Measurements from ENCODE around the gene PRKCE. TPM values are rescaled to one million over a fixed set of nuclear protein-coding genes. Genes with fewer than 3 reads are reported as not detected.

The PRKCE gene
- total RNA-seq, 1 donor = 12.5 TPM

- TF ChIP-seq CTCF (IDR thresholded peaks at IDR 0.05; ENCODE audit: insufficient read depth, low read length) = no peak
- DNase-seq (ENCODE audit: low read depth) = peak; percentile 29
- peak overlapping the region; percentile 89 for H3K4me3 ChIP-seq (ENCODE audit: low read depth, low read length)
Observed at GRCh38 chr2:45654250-45654649, 2.8 kb downstream of the PRKCE start.

- DNase-seq (ENCODE audit: low read depth) = no peak
- no peak for TF ChIP-seq CTCF (IDR thresholded peaks at IDR 0.05; ENCODE audit: insufficient read depth, low read length)
- no peak overlapping the region for H3K4me3 ChIP-seq (ENCODE audit: low read depth, low read length)
Observed at GRCh38 chr2:45661828-45662227, 10.4 kb downstream of the PRKCE start.

GRCh38 chr2:45664635-45665261, 13.3 kb downstream of the PRKCE start:
- no peak for TF ChIP-seq CTCF (IDR thresholded peaks at IDR 0.05; ENCODE audit: insufficient read depth, low read length)
- peak; percentile 51 for DNase-seq (ENCODE audit: low read depth)
- H3K4me3 ChIP-seq (ENCODE audit: low read depth, low read length) = no peak overlapping the region

GRCh38 chr2:45668509-45668908, 17.0 kb downstream of the PRKCE start:
- no peak for TF ChIP-seq CTCF (IDR thresholded peaks at IDR 0.05; ENCODE audit: insufficient read depth, low read length)
- DNase-seq (ENCODE audit: low read depth) = no peak
- no peak overlapping the region for H3K4me3 ChIP-seq (ENCODE audit: low read depth, low read length)

GRCh38 chr2:45669032-45669486, 17.6 kb downstream of the PRKCE start:
- peak; percentile 94 for DNase-seq (ENCODE audit: low read depth)
- no peak for TF ChIP-seq CTCF (IDR thresholded peaks at IDR 0.05; ENCODE audit: insufficient read depth, low read length)
- peak overlapping the region; percentile 31 for H3K4me3 ChIP-seq (ENCODE audit: low read depth, low read length)

GRCh38 chr2:45670646-45671045, 19.2 kb downstream of the PRKCE start:
- DNase-seq (ENCODE audit: low read depth) = no peak
- no peak for TF ChIP-seq CTCF (IDR thresholded peaks at IDR 0.05; ENCODE audit: insufficient read depth, low read length)
- H3K4me3 ChIP-seq (ENCODE audit: low read depth, low read length) = no peak overlapping the region

- TF ChIP-seq CTCF (IDR thresholded peaks at IDR 0.05; ENCODE audit: insufficient read depth, low read length) = no peak
- no peak overlapping the region for H3K4me3 ChIP-seq (ENCODE audit: low read depth, low read length)
- no peak for DNase-seq (ENCODE audit: low read depth)
Observed at GRCh38 chr2:45672138-45672537, 20.7 kb downstream of the PRKCE start.

All from fibroblast of the aortic adventitia (primary cell).